Stimulated activated CD4-positive, alpha-beta T cell treated with anti-CD3 and anti-CD28 coated beads, TNF-alpha, amount 100 ng/mL, for 24 hours (primary cell): ENCODE results near the gene EXOC5.
"Not testable (repeated sequence)": the region's sequence is repeated elsewhere in the genome, so short reads cannot be mapped to it uniquely, and the experiment has no call there.

Experiments
- DNase-seq, 3 experiments: peaks; one replicate each; pipeline ENCODE4 v3.0.0-alpha.2; 2020; ENCODE audit warnings: low read depth in 3 of 3

EXOC5 gene

DNA sequence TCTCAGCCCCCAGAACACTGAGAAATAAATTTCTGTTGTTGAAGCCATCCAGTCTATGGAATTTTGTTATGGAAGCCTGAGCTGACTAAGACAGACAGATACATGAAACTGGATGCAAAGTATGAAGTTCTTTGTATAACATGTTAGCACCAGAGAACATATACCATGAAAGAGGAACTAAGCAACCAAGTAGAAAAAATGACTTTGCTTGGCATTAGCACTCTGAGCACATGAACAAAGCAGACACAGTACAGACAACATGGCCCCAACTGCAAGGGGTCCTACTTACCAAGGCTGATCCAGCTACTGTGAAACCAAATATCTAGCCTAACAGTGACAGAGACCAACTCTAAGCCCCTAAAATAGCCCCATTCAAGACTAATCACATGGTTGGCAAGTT is 13.8 kb downstream of the EXOC5 start:
- no peak for DNase-seq

DNA sequence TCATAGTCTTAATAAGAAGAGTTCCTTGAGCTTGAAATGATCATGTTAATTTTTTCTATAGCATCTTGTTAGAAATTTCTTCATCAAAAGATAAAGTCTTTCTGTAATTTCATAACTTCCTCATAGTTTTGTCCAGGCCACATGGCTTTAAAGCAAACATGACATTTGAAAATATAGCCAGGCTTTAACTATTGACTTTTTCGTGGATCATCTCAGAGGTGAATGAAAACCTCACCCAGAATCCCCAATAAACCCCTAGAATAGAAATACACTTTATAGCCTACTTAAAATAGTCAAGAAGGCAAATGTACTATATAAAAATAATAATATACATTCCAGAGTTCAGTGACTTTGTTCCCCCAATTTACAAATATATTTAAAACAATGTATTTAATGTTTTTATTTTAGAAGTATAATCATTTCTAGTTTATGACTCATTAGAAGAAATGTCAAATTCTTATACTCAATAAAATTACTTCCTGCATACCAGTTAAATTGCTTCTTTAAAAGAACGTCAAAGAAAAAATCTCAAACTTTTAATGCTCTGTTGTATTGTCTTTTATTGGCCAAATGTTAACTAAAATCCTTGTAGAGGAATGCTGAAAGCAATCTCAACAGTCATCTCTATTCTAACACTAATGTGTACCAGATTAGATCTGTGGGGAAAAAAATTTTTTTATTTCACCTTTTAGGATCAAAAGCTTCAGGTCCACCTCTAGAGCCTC is 21.6 kb downstream of the EXOC5 start:
- no peak for DNase-seq

DNA sequence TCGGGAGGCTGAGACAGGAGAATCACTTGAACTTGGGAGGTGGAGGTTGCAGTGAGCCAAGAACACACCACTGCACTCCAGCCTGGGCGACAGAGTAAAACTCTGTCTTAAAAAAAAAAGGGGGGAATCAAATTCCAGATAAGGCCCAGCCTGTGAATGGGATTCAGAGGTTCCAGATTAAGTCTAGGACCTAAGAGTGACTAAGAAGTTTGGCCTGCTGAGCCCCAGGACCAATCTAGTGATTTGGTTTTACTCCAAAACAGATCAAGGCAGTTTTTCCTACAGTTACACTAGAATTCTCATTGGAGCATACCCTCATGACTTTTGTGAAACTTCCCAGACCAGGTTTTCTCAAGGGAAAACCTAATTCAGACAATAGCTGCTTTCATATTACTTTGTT is 22.8 kb downstream of the EXOC5 start:
- no peak for DNase-seq

DNA sequence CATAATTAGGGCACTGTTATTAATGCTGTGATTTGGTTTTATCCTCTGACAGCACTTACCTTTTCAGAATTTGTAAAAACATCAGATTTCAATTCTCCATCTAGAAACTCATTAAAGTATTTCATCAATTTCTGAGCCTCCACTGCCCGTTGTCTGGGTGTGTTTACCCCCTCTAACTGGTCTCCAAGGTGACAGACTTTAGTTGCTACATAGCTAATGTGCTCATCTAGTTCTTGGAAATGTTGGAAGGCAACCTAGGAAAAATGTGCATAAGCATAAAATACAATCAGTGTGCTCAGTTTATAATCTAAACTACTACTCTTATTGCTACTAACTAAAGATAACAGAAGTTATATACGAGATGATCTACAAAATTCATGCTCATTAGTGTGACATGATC is 24.6 kb downstream of the EXOC5 start:
- no peak for DNase-seq

DNA sequence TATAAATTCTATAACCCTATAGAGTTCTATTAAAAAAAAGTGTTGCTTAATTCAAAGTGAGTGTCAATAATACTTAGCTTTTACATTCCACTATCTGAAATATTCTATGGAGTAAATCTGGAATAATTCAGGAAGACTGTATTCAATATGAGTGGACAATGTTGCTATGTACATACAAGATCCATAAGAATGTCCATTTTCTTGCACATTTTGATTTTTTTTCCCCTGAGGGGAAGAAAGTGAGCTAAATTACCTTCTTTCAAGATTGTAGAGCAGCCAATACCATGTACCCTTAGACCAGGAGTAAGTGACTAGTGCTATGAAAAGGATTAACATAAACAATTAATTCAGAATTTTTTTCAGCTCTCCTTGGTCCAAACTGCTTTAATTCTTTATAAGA is 25.4 kb downstream of the EXOC5 start:
- no peak for DNase-seq

DNA sequence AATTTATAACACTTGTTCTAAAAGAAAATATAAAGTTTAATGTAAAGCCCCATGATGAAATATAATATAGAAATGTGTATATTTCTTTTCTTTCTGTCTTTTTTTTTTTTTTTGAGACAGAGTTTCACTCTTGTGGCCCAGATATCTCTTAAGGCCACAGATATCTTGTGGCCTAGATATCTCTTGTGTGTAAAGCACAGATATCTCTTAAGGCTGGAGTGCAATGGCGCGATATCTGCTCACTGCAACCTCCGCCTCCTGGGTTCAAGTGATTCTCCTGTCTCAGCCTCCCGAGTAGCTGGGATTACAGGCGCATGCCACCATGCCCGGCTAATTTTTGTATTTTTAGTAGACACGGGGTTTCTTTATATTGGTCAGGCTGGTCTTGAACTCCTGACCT is 28.6 kb downstream of the EXOC5 start:
- not testable (repeated sequence) for DNase-seq

DNA sequence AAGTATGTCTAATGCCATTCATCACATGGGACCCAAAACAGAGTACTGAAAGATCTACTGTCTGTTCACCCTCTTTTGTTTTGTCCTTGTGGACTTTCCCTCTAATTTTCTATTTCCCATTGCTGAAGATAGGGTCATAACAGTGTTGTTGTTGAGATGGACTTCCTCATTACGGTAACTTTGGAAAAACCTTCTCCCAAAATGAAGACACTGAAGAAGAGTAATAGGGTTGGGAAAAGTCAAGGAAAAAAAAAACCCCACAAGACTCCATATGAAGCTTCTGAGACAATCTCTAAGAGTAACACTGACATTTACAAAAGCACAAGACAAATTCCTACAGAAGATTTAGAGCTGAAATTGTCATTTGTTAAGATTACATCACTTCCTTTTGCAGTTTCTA is 36.7 kb downstream of the EXOC5 start:
- no peak for DNase-seq

DNA sequence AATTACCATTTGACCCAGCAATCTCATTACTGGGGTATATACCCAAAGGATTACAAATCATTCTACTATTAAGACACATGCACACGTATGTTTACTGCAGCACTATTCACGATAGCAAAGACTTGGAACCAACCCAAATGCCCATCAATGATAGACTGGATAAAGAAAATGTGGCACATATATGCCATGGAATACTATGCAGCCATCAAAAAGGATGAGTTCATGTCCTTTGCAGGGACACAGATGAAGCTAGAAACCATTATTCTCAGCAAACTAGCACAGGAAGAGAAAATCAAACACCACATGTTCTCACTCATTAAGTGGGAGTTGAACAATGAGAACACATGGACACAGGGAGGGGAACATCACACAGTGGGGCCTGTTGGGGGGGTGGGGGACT is 40.4 kb downstream of the EXOC5 start:
- not testable (repeated sequence) for DNase-seq

DNA sequence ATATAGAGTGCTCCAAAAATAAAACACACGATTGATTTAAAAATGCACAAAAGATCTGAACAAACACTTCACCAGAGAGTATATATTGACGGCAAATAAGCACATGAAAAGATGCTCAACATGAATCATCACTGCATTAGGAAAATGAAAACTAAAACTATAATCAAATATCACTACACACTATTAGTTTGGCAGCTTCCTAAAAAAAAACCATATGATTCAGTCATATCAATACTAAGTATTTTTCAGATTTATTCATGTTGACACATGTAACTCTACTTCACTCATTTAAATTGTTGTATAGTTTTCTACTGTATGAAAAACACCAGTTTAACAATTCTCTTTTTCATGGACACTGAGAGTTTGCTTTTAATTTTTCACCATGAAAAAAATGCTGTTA is 41.6 kb downstream of the EXOC5 start:
- DNase-seq: no peak

DNA sequence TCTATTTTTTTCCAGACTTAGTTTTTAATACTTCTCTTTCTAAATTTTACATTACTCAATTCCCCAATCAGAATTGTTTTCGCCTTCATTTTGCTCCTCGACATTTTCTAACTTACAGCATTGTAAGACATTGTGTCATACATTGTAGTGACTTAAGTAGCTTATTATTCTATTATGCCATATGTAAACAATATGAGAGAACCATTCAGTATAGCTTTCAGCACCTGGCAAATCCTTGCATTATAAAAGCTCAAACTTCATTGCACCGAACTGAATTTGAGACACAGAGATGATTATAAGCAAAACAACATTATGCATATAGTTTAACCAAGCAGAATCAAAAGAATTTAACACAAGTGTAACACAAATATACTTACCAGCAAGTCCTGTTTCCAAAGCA is 46.8 kb downstream of the EXOC5 start:
- no peak for DNase-seq

DNA sequence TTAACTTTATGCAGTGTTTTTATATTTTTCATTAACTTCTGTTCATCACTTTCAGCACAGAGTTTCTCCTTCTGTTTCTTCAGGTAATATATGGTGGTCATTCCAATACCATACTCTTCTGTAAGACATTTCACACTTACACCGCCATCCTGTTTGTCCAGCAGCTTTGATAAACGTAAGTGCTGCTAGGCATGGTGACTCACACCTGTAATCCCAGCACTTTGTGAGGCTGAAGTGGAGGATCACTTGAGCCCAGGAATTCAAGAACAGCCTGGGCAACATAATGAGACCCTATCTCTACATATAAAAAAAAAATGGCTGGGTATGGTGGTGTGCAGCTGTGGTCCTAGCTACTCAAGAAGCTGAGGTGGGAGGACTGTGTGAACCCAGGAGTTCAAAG is 55.8 kb downstream of the EXOC5 start:
- no peak for DNase-seq

DNA sequence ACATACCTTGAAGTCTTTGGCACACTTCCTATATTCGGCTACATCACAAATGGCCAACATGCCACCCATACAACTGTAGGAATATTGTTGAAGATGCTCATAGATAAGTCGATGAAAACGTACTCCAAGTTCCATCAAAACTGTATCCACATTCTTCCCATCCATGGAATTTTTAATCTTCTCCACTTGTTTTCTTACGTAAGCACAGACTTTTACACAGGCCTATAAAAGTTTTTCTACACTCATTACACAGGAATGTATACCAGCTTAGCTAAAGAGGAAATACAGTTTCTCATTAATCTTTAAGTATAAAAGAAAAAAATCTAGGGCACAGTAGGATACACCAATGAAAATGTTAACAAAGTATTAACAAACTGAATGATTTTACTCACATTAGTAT is 59.1 kb downstream of the EXOC5 start:
- no peak for DNase-seq

DNA sequence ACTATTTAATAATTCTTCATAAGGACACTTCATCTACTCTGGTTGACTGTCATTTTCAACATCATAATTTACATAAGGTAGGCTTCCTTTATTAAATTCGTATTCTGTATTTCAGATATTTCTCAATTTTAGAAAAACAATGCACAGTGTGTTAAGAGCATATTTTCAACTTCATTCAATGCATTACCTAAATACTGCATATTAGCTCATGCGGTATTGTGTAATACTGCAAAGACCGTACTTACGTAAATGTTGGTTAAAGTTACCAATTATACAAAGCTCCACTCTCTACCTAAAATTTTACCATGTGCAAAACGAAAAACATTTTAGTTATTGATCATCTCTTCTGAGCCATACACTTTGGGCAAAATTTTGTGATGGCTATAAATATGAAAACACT is 62.8 kb downstream of the EXOC5 start:
- no peak for DNase-seq

DNA sequence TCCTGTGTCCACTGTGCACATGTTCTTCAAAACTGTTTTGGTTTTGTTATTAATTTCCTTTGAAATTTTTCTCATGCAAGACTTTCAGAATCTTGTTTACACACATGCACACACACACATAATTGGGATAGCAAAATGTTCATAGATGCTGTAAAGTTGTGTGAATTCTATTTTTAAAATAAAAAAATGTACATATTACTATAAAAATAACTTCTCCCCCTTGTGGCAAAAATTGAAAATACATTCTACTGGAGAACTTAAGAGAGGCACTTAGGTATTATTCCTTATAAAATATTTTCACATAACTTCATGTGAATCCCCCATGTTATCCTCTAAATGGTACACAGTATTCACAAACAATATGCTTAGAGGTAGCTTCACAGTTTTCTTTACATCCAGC is 66.0 kb downstream of the EXOC5 start:
- not testable (repeated sequence) for DNase-seq

DNA sequence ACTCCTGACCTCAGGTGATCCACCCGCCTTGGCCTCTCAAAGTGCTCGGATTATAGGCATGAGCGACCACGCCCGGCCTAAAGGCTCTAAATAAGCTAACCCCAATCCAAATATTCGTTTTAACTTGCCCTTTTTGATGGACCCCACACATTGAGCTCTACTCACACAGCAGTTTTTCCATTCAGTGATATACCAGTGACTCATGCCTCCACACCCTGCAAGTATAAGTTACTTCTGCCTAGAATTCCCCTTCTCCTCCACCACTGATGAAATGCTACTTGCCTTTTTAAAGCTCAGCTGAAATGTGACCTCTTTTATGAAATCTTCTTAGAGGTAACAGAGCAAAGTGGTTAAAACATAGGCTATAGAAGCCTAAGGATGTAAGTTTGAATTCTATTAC is 68.8 kb downstream of the EXOC5 start:
- no peak for DNase-seq

DNA sequence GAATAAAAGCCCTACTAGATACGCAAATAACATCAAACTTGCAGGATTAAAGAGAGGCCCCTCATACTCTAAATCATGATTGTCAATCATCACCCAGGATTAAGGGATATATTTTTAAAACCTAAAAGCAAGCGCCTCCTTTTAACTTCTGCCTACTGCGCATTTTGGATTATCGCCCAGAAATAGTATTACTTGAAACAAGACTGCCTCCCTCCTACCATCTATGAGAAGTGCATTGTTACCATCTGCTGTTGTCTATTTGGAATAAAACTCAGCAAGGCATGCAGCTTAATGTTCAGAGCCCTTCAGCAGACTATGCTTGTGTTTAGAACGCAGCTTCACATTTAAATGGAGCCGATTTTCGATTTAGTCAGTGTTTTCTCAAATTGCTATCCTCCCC is 79.6 kb downstream of the EXOC5 start:
- no peak for DNase-seq

DNA sequence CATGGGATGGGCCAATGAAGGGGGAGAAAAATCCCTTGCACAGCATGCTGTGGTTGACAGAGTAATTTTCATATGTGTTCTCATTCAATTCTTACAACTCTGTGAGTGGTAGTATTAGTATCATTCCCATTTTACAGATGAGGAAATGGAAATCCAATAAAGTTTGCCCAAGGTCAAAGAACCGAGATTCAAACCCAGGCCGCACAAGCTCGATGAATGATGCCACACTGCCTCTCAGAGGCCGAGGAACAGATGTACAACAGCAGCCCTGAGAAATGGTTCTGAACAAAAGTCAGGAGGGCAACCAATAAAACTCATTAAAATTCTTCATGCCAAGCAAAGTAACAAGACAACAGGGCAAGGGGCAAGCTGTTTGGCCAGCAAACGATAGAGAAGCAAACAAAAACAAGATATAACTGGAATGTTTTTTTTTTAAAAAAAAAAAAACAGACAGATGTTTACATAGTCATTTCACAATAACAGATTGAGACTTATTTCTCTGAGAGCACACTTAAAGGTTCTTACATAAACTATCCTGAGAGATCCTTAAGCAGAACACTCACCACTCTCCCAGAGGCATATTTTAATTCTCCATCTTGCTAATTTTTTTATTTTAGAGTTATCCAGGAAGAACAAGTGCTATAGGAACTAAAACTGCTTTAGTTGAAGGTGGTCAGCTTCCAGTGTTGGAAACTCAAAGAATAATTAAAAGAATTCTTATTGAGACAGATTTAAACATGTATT is 85.8 kb downstream of the EXOC5 start:
- DNase-seq: no peak

DNA sequence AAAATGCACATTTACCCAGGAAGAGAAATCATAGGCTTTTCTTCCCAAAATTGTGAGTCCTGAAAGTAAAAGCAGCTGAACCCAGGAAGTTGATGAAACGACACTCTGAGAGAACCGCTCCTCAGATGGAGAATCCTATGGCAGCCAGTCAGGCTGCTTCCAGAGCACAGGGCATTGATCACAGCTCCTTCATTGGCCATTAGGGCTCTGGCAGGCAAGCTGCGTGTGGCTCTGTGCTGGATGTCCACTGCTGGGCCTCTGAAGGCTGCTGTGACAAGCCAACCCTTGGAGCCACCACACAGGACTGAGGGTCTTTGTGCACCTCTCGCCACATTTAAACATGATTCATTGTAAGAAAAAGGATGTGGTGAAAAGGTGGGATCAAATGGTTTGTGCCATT is 89.4 kb downstream of the EXOC5 start:
- DNase-seq: no peak

DNA sequence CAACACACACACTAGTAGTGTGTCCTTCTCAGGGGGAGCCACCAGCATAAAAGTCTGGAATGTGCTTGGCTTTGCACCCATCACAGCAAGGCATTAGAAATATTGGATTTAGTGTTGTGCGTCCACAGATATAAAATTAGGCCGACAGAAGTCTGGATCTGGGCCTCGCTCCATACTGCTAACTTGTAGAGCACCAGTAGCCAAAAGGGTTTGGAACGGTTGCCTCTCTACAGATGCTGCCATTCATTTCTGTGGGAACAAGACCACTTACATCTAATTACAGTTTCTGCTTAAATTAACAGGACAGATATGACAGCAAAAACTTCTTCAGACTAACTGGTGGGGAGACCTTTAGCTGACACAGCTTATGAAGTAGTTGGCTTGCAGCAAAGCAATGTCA is 94.2 kb downstream of the EXOC5 start:
- DNase-seq: no peak

DNA sequence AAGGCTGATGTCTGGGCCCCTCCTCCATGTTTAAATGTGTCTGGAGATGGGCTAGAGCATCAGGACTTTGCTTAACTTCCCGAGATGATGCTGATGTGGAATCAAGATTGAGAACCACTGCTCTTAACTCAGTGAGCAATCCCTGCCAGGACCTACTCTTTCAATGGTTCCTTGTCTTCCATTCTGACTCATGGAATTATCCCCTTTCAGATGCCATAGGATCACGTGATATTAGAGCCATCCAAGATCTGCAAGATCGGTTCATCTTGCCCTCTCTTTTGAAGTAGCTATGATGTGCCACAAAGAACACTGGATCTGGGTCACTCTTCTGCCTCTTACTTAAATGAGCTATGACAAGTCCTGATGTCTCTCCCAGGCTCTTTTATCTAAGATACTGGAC is 96.8 kb downstream of the EXOC5 start:
- DNase-seq: no peak

DNA sequence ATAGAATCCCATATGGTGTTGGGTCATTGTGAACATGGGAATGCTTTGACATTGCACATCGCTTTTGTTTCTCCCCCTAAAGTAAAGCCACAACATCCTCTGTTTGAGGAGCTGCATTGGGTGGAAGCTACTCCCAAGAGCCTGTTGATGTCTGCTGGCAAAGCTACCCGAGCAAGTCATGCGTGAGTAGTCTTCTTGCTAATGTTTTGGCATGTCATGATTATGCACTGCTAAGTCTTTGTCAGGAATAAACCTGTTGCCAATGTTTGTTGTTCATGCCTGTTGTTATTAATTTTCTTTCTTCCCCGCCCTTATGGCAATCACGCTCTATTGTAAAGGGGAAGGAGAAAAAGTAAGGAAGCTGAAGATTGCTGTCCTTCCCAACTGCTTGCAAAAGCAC is 97.3 kb downstream of the EXOC5 start:
- no peak for DNase-seq

DNA sequence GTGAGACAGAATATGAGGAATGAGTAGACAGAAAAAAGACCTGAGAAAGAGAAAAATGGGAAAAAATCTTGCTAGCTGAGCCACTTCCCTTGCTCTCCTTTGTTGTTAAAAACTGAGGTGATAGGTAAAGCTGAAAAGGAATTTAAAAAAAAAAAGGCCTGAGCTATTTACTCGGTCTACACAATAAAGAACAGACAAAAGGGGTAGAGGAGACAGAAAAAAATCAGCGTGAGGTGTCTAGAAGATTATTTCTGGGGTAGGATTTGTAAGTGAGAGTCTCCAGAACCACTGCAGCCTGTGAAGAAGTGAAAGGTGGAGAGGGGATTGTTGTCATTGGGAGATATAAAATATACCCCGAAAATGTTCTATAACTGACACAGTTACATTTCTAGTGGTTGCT is 98.8 kb downstream of the EXOC5 start:
- no peak for DNase-seq

DNA sequence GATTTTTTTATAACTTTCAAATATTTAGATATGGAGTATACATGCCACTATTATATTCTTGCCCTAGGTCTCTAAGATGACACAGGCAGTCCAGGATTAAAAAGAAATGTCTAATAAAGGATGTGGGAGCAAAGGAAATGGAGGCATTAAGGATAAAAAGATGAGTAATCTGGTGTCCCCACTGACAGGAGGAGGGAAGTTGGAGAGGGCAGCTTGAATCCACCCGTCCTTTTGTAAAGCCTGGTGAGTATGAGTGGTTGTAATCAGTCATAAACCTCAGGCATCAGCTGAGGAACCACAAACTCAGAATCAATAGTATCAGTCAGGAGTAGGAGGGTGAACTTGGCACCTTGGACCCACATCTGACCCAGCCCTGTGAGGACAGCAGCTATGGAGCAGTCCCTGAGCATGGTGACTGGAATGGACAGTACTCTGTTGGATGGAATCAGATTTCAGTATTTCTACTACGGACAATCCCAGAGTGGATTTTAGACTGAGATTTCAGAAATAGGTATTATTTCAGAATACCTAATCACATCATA is 100.5 kb downstream of the EXOC5 start:
- DNase-seq: no peak
